Stimulated activated naive CD4-positive, alpha-beta T cell treated with Interleukin-2 at 50 U/mL for 16 hours (primary cell): ENCODE data around the gene PRDM8.
A peak's percentile ranks its signal among the peaks of the same experiment; 100 is the strongest.

Experiments
- DNase-seq: peaks from one replicate; lab custom pipeline; 2025; lab: John Stamatoyannopoulos, UW

The PRDM8 gene

GRCh38 chr4:80183250-80184052 lies 13.9 kb upstream of the PRDM8 start:
- peak; percentile 52 for DNase-seq

- peak; percentile 91 for DNase-seq
Measured at GRCh38 chr4:80184053-80184824, 13.1 kb upstream of the PRDM8 start.

- DNase-seq = no peak
Measured at GRCh38 chr4:80184825-80185756, 12.2 kb upstream of the PRDM8 start.

- DNase-seq = no peak
Measured at GRCh38 chr4:80185787-80186548, 11.3 kb upstream of the PRDM8 start.

DNA sequence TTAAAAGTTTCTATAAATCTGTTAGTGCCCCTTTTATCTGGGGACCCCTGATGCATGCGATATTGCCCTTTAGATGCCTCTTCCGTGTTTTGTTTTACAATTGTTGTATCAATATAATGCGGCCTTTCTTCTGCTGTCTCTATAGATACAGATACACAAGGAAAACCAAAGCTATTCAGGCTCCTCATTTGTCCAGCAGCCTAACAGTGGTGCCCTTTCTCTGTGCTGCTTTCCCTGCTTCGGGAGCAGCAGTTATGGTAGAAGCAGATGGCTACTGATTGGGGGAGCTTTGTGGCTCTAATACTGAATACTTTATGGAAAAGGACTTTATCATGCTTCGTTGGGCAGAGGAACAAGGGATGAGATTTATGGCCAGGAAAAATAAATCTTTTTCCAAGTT lies 10.6 kb upstream of the PRDM8 start:
- no peak for DNase-seq

DNA sequence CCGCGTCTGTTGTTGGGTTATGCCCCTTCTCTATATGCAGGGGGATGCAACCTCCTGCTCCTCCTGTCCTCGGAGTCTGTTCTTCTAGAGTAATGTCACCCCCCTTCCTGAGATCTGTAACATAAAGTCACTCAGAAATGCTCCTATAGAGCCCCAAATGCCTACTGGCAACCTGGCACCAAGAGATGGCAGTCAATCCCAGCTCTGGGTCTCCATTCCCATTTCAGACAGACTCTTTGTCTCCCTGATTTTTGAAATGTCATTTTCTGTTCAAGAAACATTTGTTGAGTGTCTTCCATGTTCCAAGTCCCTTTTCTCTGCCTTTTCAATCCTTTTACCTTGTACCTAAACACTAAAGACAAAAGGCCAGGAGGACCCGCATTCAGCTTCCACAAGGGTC lies 9.6 kb upstream of the PRDM8 start:
- DNase-seq = no peak

DNA sequence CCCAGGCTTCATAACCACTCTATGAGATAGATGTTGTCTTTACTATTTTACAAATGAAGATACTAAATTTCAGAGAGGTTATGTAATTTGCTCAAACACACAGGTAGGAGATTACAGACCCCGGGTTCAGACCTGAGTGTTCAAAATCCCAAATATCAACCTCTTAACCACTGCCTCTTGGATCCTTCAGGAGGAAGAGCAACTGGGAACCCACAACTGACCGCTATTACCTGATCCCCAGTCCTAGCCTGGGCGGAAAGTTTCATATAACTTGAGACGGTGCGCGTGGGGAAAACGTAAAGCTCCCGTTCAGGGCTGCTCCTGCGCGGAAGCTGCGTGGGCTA lies 8.9 kb upstream of the PRDM8 start:
- DNase-seq = no peak

- no peak for DNase-seq
Measured at GRCh38 chr4:80188801-80189458, 8.4 kb upstream of the PRDM8 start.

DNA sequence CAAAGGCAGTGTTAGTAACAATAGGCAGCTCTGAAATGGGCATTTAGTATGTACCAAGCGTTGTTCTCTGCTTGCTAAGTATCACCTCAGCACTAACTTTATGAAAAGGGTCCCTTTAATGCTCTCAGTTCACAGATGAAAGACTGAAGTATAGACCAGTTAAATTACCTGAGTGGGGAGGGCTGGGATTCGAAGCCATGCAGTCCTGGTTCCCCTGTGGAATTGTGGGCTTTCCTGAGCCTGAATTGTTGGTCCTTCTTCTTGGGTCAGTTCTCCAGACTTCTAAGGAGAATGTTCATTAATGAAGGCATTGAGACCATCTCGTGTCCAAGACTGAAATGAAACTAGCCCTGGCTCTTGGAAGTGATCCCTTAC lies 7.7 kb upstream of the PRDM8 start:
- no peak for DNase-seq

GRCh38 chr4:80189956-80190677 lies 7.2 kb upstream of the PRDM8 start:
- DNase-seq = no peak

DNA sequence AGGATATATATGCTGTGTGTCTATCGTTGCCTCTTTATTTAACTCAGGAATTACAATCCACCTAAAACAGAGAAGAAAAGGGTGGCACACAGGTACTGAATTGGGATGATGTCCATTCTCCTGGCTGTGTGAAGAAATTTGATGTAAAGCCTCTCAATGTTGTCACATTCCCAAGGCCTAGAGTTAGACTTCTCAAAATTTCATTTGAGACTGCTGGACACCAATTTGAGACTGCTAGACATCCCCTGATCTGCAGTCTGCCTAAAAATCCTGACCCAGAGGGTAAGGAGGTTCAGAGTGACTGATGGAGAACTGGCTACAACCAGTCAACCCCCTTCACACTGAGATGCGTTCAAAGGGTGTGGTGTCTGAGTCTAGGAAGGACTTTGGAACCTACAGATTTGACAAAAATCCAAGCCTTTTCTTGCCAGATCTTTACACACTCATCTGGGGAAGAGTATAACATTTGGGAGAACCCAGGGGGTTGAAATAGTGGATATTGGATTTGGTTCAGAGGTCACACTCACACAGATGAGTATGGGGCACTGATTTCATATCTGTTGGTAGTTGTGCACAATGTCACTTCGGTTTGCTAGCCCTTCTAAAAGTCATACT lies 4.9 kb upstream of the PRDM8 start:
- no peak for DNase-seq

GRCh38 chr4:80192937-80193336 lies 4.4 kb upstream of the PRDM8 start:
- DNase-seq = no peak

DNA sequence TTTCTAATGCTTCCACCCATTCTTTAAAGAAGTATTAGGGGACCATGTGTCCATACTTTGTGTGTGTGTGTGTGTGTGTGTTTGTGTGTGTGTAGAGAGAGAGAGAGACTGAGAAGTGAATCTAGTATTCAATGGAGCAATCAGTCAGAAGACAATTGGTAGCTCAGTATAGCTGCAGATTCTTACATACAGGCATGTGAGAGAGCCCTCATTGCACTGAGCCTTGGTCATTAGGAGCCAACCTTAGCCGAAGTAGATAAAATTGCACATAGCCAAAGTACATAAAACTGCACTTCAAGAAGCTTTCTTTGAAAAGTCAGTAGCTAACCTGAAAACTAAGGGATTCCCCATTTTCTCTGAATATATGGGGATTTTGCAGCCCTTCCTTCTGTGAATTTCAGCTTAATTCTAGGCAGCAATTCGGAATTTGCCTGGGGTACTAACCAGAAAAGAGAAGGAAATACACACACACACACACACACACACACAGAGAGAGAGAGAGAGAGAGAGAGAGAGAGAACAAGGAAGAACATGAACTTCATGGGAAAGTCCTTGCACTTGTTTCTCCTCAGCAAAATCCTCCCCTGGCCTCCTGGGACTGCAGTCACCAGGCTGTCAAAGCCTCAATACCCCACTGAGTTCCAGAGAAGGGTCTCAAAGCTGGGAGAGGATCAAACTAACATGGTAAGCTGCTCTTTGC lies 1.7 kb upstream of the PRDM8 start:
- no peak for DNase-seq

- no peak for DNase-seq
Measured at GRCh38 chr4:80196259-80196921, 913 bp upstream of the PRDM8 start.

GRCh38 chr4:80197601-80198440 lies 518 bp downstream of the PRDM8 start:
- no peak for DNase-seq

- DNase-seq = no peak
Measured at GRCh38 chr4:80198441-80198837, 1.1 kb downstream of the PRDM8 start.

- no peak for DNase-seq
Measured at GRCh38 chr4:80199004-80199560, 1.8 kb downstream of the PRDM8 start.

GRCh38 chr4:80199947-80200346 lies 2.6 kb downstream of the PRDM8 start:
- DNase-seq = no peak
